GM23338 (cell line): ENCODE results near the gene KCNMA1. TPM values are rescaled to one million over a fixed set of nuclear protein-coding genes. Genes with fewer than 3 reads are reported as not detected.

Experiments used
- ATAC-seq: fragments of 200-7000 bp; cut with Tn5 transposase; 3 replicates; pipeline ENCODE4 v1.9.1; 2020
- DNase-seq: peaks from one replicate; pipeline ENCODE4 v3.0.0-alpha.2; 2015; ENCODE audit warnings: low spot score
- H2AFZ ChIP-seq: fragments of 200-600 bp; sonication (generic); 2 replicates; pipeline ENCODE4 v1.8.0; 2016; ENCODE audit warnings: antibody characterized with exemption, mild to moderate bottlenecking, moderate library complexity
- H3F3A ChIP-seq: fragments of 200-600 bp; sonication (generic); replicated peaks from 2 replicates; pipeline ENCODE4 v1.8.0; 2017; ENCODE audit warnings: antibody characterized with exemption, mixed run types, low read depth
- H3K27ac ChIP-seq: fragments of 200-600 bp; sonication (generic); 2 replicates; pipeline ENCODE4 v1.6.1; 2016; ENCODE audit warnings: low read depth
- H3K27me3 ChIP-seq: fragments of 200-600 bp; sonication (generic); 2 replicates; pipeline ENCODE4 v1.8.0; 2016; ENCODE audit warnings: mild to moderate bottlenecking, mixed run types, moderate library complexity; ENCODE audit not compliant: insufficient read depth
- H3K36me3 ChIP-seq: fragments of 200-600 bp; sonication (generic); 2 replicates; pipeline ENCODE4 v1.8.0; 2016; ENCODE audit warnings: mild to moderate bottlenecking; ENCODE audit not compliant: insufficient read depth
- H3K4me1 ChIP-seq: fragments of 200-600 bp; sonication (generic); 2 replicates; pipeline ENCODE4 v1.8.0; 2016; ENCODE audit warnings: mild to moderate bottlenecking, moderate library complexity; ENCODE audit not compliant: insufficient read depth
- H3K4me2 ChIP-seq: fragments of 200-600 bp; sonication (generic); 2 replicates; pipeline ENCODE4 v1.7.1; 2017; ENCODE audit warnings: mixed run types
- H3K4me3 ChIP-seq: fragments of 200-600 bp; sonication (generic); 2 replicates; pipeline ENCODE4 v1.6.1; 2016; ENCODE audit warnings: mixed run types
- H3K79me2 ChIP-seq: fragments of 200-600 bp; sonication (generic); replicated peaks from 2 replicates; pipeline ENCODE4 v1.8.0; 2017; ENCODE audit warnings: mild to moderate bottlenecking; ENCODE audit not compliant: insufficient read depth
- H3K9me2 ChIP-seq: fragments of 200-600 bp; sonication (generic); 2 replicates; pipeline ENCODE4 v1.8.0; 2017; ENCODE audit not compliant: insufficient read depth
- H4K20me1 ChIP-seq: fragments of 200-600 bp; sonication (generic); replicated peaks from 2 replicates; pipeline ENCODE4 v1.8.0; 2017; ENCODE audit warnings: mild to moderate bottlenecking; ENCODE audit not compliant: insufficient read depth
- H3K27ac Mint-ChIP-seq: 2 replicates; pipeline ENCODE4 v1.8.0; 2020; ENCODE audit warnings: inconsistent platforms, mild to moderate bottlenecking, moderate library complexity, mixed read lengths
- H3K27me3 Mint-ChIP-seq: 3 replicates; pipeline ENCODE4 v1.8.0; 2022; ENCODE audit warnings: low read depth, mild to moderate bottlenecking, moderate library complexity, mixed read lengths, inconsistent platforms; ENCODE audit not compliant: insufficient read depth, poor library complexity
- H3K36me3 Mint-ChIP-seq: 3 replicates; pipeline ENCODE4 v1.8.0; 2021; ENCODE audit warnings: low read depth, mild to moderate bottlenecking, inconsistent platforms, moderate library complexity, mixed read lengths
- H3K4me1 Mint-ChIP-seq: 3 replicates; pipeline ENCODE4 v1.8.0; 2020; ENCODE audit warnings: mild to moderate bottlenecking, inconsistent platforms, mixed read lengths
- H3K4me3 Mint-ChIP-seq: 3 replicates; pipeline ENCODE4 v1.8.0; 2021; ENCODE audit warnings: moderate library complexity, mild to moderate bottlenecking, inconsistent platforms, mixed read lengths
- H3K9me3 Mint-ChIP-seq: 3 replicates; pipeline ENCODE4 v1.8.0; 2020; ENCODE audit warnings: moderate library complexity, mild to moderate bottlenecking, inconsistent platforms, mixed read lengths
- CREB1 ChIP-seq: fragments of 250-450 bp; sonication (Bioruptor Pico); IDR thresholded peaks from 2 replicates; pipeline ENCODE4 v1.5.0; 2020; ENCODE audit warnings: low read depth, mild to moderate bottlenecking, moderate library complexity
- CTCF ChIP-seq, 2 experiments: fragments of 200-600 bp in 1 of 2; sonication (generic) in 1 of 2; conservative IDR thresholded peaks; 2 replicates each; pipeline versions ENCODE4 v1.5.1 to v1.6.1; 2016 to 2017; ENCODE audit warnings: antibody characterized with exemption in 2 of 2, low read depth in 2 of 2, mild to moderate bottlenecking in 2 of 2, moderate library complexity in 1 of 2
- ETS1 ChIP-seq: IDR thresholded peaks from 2 replicates; pipeline ENCODE4 v1.6.1; 2016; ENCODE audit warnings: antibody characterized with exemption
- EZH2 ChIP-seq: fragments of 200-600 bp; sonication (generic); IDR thresholded peaks from one replicate; pipeline ENCODE4 v1.8.0; 2017; ENCODE audit warnings: antibody characterized with exemption, mild to moderate bottlenecking, low read depth; ENCODE audit not compliant: unreplicated experiment
- ZNF114 ChIP-seq: fragments of 250-450 bp; sonication (Bioruptor Pico); IDR thresholded peaks from 2 replicates; pipeline ENCODE4 v1.5.0; 2020; ENCODE audit warnings: mild to moderate bottlenecking, moderate library complexity
- ZNF331 ChIP-seq: fragments of 250-450 bp; sonication (Bioruptor Pico); IDR thresholded peaks from 2 replicates; pipeline ENCODE4 v1.5.0; 2020; ENCODE audit warnings: low read depth, mild to moderate bottlenecking, moderate library complexity
- polyA plus RNA-seq: library from polyadenylated mRNA; unstranded; fragments of >200 nt; fragmentation: Nextera tagmentation; extraction: Ambion mirVana; gene quantifications from 2 replicates; pipeline ENCODE4 v1.2.1, GENCODE V29; 2016
- total RNA-seq: library from RNA; depleted of rRNA; stranded (reverse); fragments of >200 nt; shearing (Covaris generic); gene quantifications from 2 replicates; pipeline ENCODE4 v1.2.3, GENCODE V29; 2014
- TF ChIP-seq, protein P1 (sequence below): IDR thresholded peaks from one replicate; pipeline ENCODE4 v1.6.1; 2018; ENCODE audit warnings: antibody characterized with exemption; ENCODE audit not compliant: unreplicated experiment

KCNMA1 gene
- total and polyA plus RNA-seq, 2 experiments from 2014 or later: 8.2 to 9.0 TPM

GRCh38 chr10:77157248-77158019 lies 480.2 kb downstream of the KCNMA1 start (continued):
- TF ChIP-seq, protein P1, sequence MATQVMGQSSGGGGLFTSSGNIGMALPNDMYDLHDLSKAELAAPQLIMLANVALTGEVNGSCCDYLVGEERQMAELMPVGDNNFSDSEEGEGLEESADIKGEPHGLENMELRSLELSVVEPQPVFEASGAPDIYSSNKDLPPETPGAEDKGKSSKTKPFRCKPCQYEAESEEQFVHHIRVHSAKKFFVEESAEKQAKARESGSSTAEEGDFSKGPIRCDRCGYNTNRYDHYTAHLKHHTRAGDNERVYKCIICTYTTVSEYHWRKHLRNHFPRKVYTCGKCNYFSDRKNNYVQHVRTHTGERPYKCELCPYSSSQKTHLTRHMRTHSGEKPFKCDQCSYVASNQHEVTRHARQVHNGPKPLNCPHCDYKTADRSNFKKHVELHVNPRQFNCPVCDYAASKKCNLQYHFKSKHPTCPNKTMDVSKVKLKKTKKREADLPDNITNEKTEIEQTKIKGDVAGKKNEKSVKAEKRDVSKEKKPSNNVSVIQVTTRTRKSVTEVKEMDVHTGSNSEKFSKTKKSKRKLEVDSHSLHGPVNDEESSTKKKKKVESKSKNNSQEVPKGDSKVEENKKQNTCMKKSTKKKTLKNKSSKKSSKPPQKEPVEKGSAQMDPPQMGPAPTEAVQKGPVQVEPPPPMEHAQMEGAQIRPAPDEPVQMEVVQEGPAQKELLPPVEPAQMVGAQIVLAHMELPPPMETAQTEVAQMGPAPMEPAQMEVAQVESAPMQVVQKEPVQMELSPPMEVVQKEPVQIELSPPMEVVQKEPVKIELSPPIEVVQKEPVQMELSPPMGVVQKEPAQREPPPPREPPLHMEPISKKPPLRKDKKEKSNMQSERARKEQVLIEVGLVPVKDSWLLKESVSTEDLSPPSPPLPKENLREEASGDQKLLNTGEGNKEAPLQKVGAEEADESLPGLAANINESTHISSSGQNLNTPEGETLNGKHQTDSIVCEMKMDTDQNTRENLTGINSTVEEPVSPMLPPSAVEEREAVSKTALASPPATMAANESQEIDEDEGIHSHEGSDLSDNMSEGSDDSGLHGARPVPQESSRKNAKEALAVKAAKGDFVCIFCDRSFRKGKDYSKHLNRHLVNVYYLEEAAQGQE: no peak
- TF ChIP-seq EZH2 (no peak), ZNF331 (CRISPR knock-in tag) (no peak)

- no peak overlapping the region for H3K27ac Mint-ChIP-seq
- no peaks in the 10 kb centered on the region for H3F3A ChIP-seq
- DNase-seq (no peak), ATAC-seq (no peak)
- no peak overlapping the region for H3K27ac ChIP-seq
- no peaks in the 10 kb centered on the region for H3K27me3 ChIP-seq
- H3K4me1 ChIP-seq: peaks cover 13% of the 10 kb centered on the region
- no peaks in the 10 kb centered on the region for H4K20me1 ChIP-seq
- H3K4me1 Mint-ChIP-seq: peaks cover 21% of the 10 kb centered on the region
- H3K4me3 ChIP-seq: no peak overlapping the region
- H2AFZ ChIP-seq: no peak overlapping the region
- H3K9me3 Mint-ChIP-seq: no peaks in the 10 kb centered on the region
- no peaks in the 10 kb centered on the region for H3K36me3 ChIP-seq
- H3K4me3 Mint-ChIP-seq: no peak overlapping the region
- no peak overlapping the region for H3K4me2 ChIP-seq
- no peaks in the 10 kb centered on the region for H3K36me3 Mint-ChIP-seq
- H3K27me3 Mint-ChIP-seq: peaks cover 4% of the 10 kb centered on the region
- peaks cover 4% of the 10 kb centered on the region; the same call in 1 of the 2 replicates for H3K9me2 ChIP-seq
- H3K79me2 ChIP-seq: no peaks in the 10 kb centered on the region
- TF ChIP-seq ETS1: no peak
- no peak for TF ChIP-seq EZH2
- TF ChIP-seq CREB1 (CRISPR knock-in tag): no peak
- no peak for TF ChIP-seq ZNF114 (CRISPR knock-in tag)
- TF ChIP-seq, protein P1: no peak
- no peak for TF ChIP-seq CTCF (conservative IDR thresholded peaks at IDR 0.05; ENCODE audit: low read depth in 2 of 2)
Observed at GRCh38 chr10:77156406-77156879, 481.2 kb downstream of the KCNMA1 start.
